Measurements from ENCODE around the gene AOPEP. TPM values are rescaled to one million over a fixed set of nuclear protein-coding genes. Genes with fewer than 3 reads are reported as not detected.
A peak's percentile ranks its signal among the peaks of the same experiment; 100 is the strongest.

AOPEP gene
- total RNA-seq, 1 donor from 2014 or later, result 16.6 TPM

DNA sequence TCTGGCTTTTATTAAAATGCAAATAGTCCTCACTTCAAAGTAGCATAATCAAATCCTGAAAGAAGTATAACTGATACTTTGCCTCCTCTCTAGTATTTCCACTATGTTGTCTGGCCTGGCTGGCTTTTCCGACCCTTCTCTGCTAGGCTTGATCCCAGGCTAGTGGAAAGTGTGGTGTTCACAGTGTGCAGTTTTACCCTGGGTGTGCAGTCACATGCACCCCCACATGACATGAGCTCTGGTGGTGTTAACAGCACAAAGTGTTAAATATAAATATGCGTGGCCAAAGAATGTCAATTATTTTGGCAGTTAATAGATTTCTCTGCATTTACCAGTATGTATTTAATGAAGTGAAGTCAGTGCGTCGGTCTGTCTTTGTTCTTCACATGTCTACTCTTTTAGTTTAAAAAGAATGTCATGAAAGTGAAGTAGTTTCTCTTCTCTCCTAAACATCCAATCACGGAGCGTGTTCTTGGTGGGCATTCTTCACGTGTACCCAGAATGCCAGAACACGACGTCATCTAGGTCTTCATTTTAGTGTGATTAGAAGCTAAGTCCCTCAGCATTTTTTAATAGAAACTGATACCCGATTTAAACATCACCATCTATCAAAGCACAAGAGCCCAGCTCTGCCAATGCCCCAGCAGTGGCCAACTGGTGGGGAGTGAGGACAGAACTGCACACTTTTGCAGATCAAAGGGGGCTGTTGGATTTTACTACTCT is 304.6 kb downstream of the AOPEP start:
- H3K4me1 ChIP-seq, result peaks cover 15% of the 10 kb centered on the region
- no peak for TF ChIP-seq EZH2 (IDR thresholded peaks at IDR 0.05)
- TF ChIP-seq EZH2phosphoT487 (IDR thresholded peaks at IDR 0.05), result no peak
- TF ChIP-seq, protein P1, sequence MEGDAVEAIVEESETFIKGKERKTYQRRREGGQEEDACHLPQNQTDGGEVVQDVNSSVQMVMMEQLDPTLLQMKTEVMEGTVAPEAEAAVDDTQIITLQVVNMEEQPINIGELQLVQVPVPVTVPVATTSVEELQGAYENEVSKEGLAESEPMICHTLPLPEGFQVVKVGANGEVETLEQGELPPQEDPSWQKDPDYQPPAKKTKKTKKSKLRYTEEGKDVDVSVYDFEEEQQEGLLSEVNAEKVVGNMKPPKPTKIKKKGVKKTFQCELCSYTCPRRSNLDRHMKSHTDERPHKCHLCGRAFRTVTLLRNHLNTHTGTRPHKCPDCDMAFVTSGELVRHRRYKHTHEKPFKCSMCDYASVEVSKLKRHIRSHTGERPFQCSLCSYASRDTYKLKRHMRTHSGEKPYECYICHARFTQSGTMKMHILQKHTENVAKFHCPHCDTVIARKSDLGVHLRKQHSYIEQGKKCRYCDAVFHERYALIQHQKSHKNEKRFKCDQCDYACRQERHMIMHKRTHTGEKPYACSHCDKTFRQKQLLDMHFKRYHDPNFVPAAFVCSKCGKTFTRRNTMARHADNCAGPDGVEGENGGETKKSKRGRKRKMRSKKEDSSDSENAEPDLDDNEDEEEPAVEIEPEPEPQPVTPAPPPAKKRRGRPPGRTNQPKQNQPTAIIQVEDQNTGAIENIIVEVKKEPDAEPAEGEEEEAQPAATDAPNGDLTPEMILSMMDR (IDR thresholded peaks at IDR 0.05), result no peak
- H3K27ac ChIP-seq, result no peak overlapping the region
- H3K4me2 ChIP-seq, result peak overlapping the region; percentile 54
- H3K9ac ChIP-seq, result no peak overlapping the region
- H3K9me3 ChIP-seq (ENCODE audit: low read depth), result no peaks in the 10 kb centered on the region
- Mint-ChIP-seq H3K27ac (no peak overlapping the region), H3K4me3 (peak overlapping the region; percentile 47), H3K9me3 (no peaks in the 10 kb centered on the region), H3K27me3 (ENCODE audit: insufficient read depth, low read depth) (no peaks in the 10 kb centered on the region), H3K4me1 (peaks cover 69% of the 10 kb centered on the region), H3K36me3 (peaks cover 9% of the 10 kb centered on the region)
- no peaks in the 10 kb centered on the region for H3F3A ChIP-seq (ENCODE audit: low read depth)
- H3K4me3 ChIP-seq, result no peak overlapping the region
- DNase-seq (ENCODE audit: low spot score), result no peak
- no peak overlapping the region for H2AFZ ChIP-seq (replicated peaks)
- no peaks in the 10 kb centered on the region for H3K27me3 ChIP-seq
- H4K20me1 ChIP-seq (ENCODE audit: low read depth), result peaks cover 4% of the 10 kb centered on the region
- H3K79me2 ChIP-seq (ENCODE audit: low read depth), result no peaks in the 10 kb centered on the region
- no peaks in the 10 kb centered on the region for H3K36me3 ChIP-seq

DNA sequence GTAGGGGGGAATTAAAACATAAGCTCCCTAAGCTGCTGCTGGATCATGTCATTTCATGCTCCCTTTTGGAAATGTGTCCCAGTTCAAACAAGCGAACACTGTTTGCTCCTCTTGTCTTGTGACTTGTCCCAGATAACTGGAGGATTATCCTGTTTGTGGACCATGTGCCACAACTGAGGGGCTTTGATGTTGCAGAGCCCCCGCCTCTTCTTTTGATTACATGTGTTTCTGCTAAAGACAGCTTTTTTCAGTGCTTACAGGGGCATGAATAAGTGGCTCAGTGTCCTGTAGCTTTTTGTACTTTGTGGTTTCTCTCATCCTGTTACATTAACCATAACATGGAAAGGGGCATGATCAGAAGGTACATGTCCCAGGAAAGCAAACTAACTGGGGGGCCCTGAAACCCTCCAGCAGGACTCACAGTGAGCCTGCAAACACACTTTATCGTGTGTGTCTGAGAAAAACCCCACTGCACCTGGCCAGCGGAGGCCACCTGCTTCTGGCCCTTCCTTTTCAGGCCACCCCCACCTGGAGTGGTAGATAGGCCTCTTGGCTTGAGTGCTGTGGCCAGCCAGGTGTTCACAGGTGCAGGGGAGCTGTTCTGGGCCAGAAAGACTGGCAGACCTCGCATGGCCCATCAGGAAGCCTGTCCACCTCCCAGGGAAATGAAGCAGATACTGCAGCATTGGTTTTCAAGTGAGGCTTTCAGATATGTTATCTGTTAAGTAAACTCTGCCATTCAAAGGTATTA is 305.4 kb downstream of the AOPEP start:
- Mint-ChIP-seq H3K9me3 (no peaks in the 10 kb centered on the region), H3K27ac (peak overlapping the region; percentile 73), H3K27me3 (ENCODE audit: insufficient read depth, low read depth) (no peaks in the 10 kb centered on the region), H3K4me3 (peak overlapping the region; percentile 47), H3K4me1 (peaks cover 68% of the 10 kb centered on the region), H3K36me3 (peaks cover 5% of the 10 kb centered on the region)
- Histone ChIP-seq H3K9me3 (ENCODE audit: low read depth) (no peaks in the 10 kb centered on the region), H4K20me1 (ENCODE audit: low read depth) (peaks cover 4% of the 10 kb centered on the region), H3K4me3 (no peak overlapping the region), H3K36me3 (no peaks in the 10 kb centered on the region), H3K4me1 (peaks cover 15% of the 10 kb centered on the region), H3K27me3 (no peaks in the 10 kb centered on the region), H3K9ac (no peak overlapping the region), H3K79me2 (ENCODE audit: low read depth) (no peaks in the 10 kb centered on the region), H2AFZ (replicated peaks) (no peak overlapping the region), H3K4me2 (peak overlapping the region; percentile 54), H3F3A (ENCODE audit: low read depth) (no peaks in the 10 kb centered on the region), H3K27ac (no peak overlapping the region)
- DNase-seq (ENCODE audit: low spot score), result peak; percentile 60
- no peak for TF ChIP-seq EZH2 (IDR thresholded peaks at IDR 0.05)
- TF ChIP-seq, protein P1 (IDR thresholded peaks at IDR 0.05), result no peak
- no peak for TF ChIP-seq EZH2phosphoT487 (IDR thresholded peaks at IDR 0.05)

DNA sequence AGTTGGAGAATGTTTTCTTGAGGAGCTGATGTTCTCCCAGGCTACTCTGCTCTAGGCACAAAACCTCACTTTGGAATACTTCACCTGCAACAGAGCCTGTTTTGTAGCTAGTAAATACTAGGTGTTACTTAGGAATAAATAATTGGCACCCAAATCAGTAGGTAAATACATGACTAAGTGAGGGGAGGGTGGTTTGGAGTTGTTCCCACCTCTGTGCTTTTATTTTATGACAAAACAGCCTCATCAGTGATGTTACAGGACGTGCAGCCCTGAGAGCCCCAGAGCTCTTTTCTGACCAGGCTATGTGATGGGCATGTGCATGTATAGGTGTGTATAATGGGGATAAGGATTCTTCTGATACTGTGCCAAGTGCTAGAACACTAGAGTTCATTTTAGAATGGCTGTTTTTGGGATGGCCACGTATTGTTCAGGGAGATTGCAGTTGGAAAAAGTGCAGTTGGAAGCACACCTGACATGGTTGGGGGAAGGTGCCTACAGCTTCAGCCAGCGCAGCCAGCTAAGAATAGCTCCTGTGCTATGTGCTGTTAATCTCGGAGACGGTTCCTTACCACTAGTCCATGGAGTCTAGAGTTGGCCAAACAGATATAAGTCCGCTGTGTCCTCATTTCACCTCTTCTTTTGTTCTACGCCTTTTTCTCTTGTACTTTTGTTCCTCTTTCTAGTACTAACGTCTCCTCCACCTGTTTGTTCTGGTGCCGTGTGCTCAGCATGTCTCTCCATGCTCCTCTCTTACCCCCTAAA is 306.3 kb downstream of the AOPEP start:
- Histone ChIP-seq H3K9me3 (ENCODE audit: low read depth) (no peaks in the 10 kb centered on the region), H2AFZ (replicated peaks) (no peak overlapping the region), H3K36me3 (no peaks in the 10 kb centered on the region), H3K4me3 (no peak overlapping the region), H3K27ac (no peak overlapping the region), H4K20me1 (ENCODE audit: low read depth) (peaks cover 4% of the 10 kb centered on the region), H3K4me1 (peaks cover 15% of the 10 kb centered on the region), H3K4me2 (no peak overlapping the region), H3K79me2 (ENCODE audit: low read depth) (no peaks in the 10 kb centered on the region), H3K27me3 (no peaks in the 10 kb centered on the region), H3K9ac (no peak overlapping the region), H3F3A (ENCODE audit: low read depth) (no peaks in the 10 kb centered on the region)
- TF ChIP-seq, protein P1 (IDR thresholded peaks at IDR 0.05), result no peak
- TF ChIP-seq EZH2phosphoT487 (IDR thresholded peaks at IDR 0.05) (no peak), EZH2 (IDR thresholded peaks at IDR 0.05) (no peak)
- no peaks in the 10 kb centered on the region for H3K27me3 Mint-ChIP-seq (ENCODE audit: insufficient read depth, low read depth)
- H3K9me3 Mint-ChIP-seq, result no peaks in the 10 kb centered on the region
- DNase-seq (ENCODE audit: low spot score), result no peak
- no peak overlapping the region for H3K27ac Mint-ChIP-seq
- peaks cover 68% of the 10 kb centered on the region for H3K4me1 Mint-ChIP-seq
- H3K4me3 Mint-ChIP-seq, result no peak overlapping the region
- H3K36me3 Mint-ChIP-seq, result peaks cover 5% of the 10 kb centered on the region
